Astrocyte (in vitro differentiated cells and primary cell): ENCODE measurements around the gene CACNG1. TPM values are rescaled to one million over a fixed set of nuclear protein-coding genes. Genes with fewer than 3 reads are reported as not detected.

Source experiments
- DNase-seq: peaks from one replicate; pipeline ENCODE4 v3.0.0-alpha.2; 2010; ENCODE audit warnings: low read depth
- FAIRE-seq: peaks from 2 replicates; lab custom pipeline; 2011; peaks lifted over from hg19 to GRCh38; lab: Jason Lieb, UNC
- H2AFZ ChIP-seq: 2 replicates; pipeline ENCODE4 v1.6.0; 2012; ENCODE audit warnings: low read depth, low read length, inconsistent platforms
- H3K27ac ChIP-seq: 2 replicates; pipeline ENCODE4 v1.5.1; 2011; ENCODE audit warnings: low read depth, low read length, inconsistent platforms
- H3K27me3 ChIP-seq: 2 replicates; pipeline ENCODE4 v1.6.0; 2011; ENCODE audit warnings: low read length, inconsistent platforms; ENCODE audit not compliant: insufficient read depth
- H3K36me3 ChIP-seq: 2 replicates; pipeline ENCODE4 v1.5.1; 2011; ENCODE audit warnings: low read length, inconsistent platforms; ENCODE audit not compliant: insufficient read depth
- H3K4me1 ChIP-seq: 2 replicates; pipeline ENCODE4 v1.5.1; 2011; ENCODE audit warnings: low read length, inconsistent platforms; ENCODE audit not compliant: insufficient read depth
- H3K4me2 ChIP-seq: 2 replicates; pipeline ENCODE4 v1.6.0; 2012; ENCODE audit warnings: low read length, inconsistent platforms
- H3K4me3 ChIP-seq: 2 replicates; pipeline ENCODE4 v1.5.1; 2011; ENCODE audit warnings: low read depth, mild to moderate bottlenecking, low read length, inconsistent platforms; ENCODE audit not compliant: insufficient read depth
- H3K79me2 ChIP-seq: 2 replicates; pipeline ENCODE4 v1.6.0; 2012; ENCODE audit warnings: mild to moderate bottlenecking, low read length, inconsistent platforms; ENCODE audit not compliant: insufficient read depth
- H3K9ac ChIP-seq: 2 replicates; pipeline ENCODE4 v1.6.0; 2012; ENCODE audit warnings: mild to moderate bottlenecking, low read length, inconsistent platforms
- H3K9me3 ChIP-seq: 2 replicates; pipeline ENCODE4 v1.5.1; 2012; ENCODE audit warnings: low read depth, mild to moderate bottlenecking, low read length, inconsistent platforms; ENCODE audit not compliant: insufficient read depth
- H4K20me1 ChIP-seq: 2 replicates; pipeline ENCODE4 v1.6.0; 2012; ENCODE audit warnings: low read length, inconsistent platforms; ENCODE audit not compliant: insufficient read depth
- H3K27ac Mint-ChIP-seq: one replicate; pipeline ENCODE4 v1.8.0; 2021; ENCODE audit warnings: mild to moderate bottlenecking, mixed read lengths; ENCODE audit not compliant: unreplicated experiment
- H3K27me3 Mint-ChIP-seq: one replicate; pipeline ENCODE4 v1.8.0; 2021; ENCODE audit warnings: low read depth, mixed read lengths; ENCODE audit not compliant: unreplicated experiment
- H3K36me3 Mint-ChIP-seq: one replicate; pipeline ENCODE4 v1.8.0; 2021; ENCODE audit warnings: low read depth, mixed read lengths; ENCODE audit not compliant: unreplicated experiment
- H3K4me1 Mint-ChIP-seq: one replicate; pipeline ENCODE4 v1.8.0; 2021; ENCODE audit warnings: low read depth, mixed read lengths; ENCODE audit not compliant: unreplicated experiment
- H3K4me3 Mint-ChIP-seq: one replicate; pipeline ENCODE4 v1.8.0; 2021; ENCODE audit warnings: mild to moderate bottlenecking, moderate library complexity, mixed read lengths; ENCODE audit not compliant: unreplicated experiment
- H3K9me3 Mint-ChIP-seq: one replicate; pipeline ENCODE4 v1.8.0; 2021; ENCODE audit warnings: mild to moderate bottlenecking, mixed read lengths; ENCODE audit not compliant: unreplicated experiment
- CTCF ChIP-seq: IDR thresholded peaks from 2 replicates; pipeline ENCODE4 v1.5.1; 2011; ENCODE audit warnings: low read depth, mild to moderate bottlenecking, inconsistent platforms, low read length, moderate library complexity; ENCODE audit not compliant: insufficient read depth
- EZH2 ChIP-seq: IDR thresholded peaks from 2 replicates; pipeline ENCODE4 v1.6.1; 2012; ENCODE audit warnings: mild to moderate bottlenecking, low read length, inconsistent platforms; ENCODE audit not compliant: insufficient read depth
- total RNA-seq: library from RNA; stranded (reverse); gene quantifications from 2 replicates; pipeline ENCODE4 v1.2.1, GENCODE V29; 2021

Gene CACNG1
- total RNA-seq, 1 donor from 2014 or later = not detected

GRCh38 chr17:67022451-67022810 lies 21.9 kb upstream of the CACNG1 start:
- H3K4me3 ChIP-seq = no peak overlapping the region
- H3K27me3 Mint-ChIP-seq = peaks cover 39% of the 10 kb centered on the region
- no peaks in the 10 kb centered on the region for H3K9me3 Mint-ChIP-seq
- H2AFZ ChIP-seq = no peak overlapping the region
- H3K4me1 Mint-ChIP-seq = peaks cover 1% of the 10 kb centered on the region
- H3K4me1 ChIP-seq = no peaks in the 10 kb centered on the region
- H3K27ac Mint-ChIP-seq = no peak overlapping the region
- H3K4me2 ChIP-seq = no peak overlapping the region
- no peaks in the 10 kb centered on the region for H3K36me3 Mint-ChIP-seq
- no peak overlapping the region for H3K9ac ChIP-seq
- FAIRE-seq (no peak), DNase-seq (no peak)
- H3K79me2 ChIP-seq = no peaks in the 10 kb centered on the region
- H3K9me3 ChIP-seq = no peaks in the 10 kb centered on the region
- peaks cover 2% of the 10 kb centered on the region for H3K27me3 ChIP-seq
- no peak for TF ChIP-seq CTCF
- no peak for TF ChIP-seq EZH2
- no peak overlapping the region for H3K27ac ChIP-seq
- H4K20me1 ChIP-seq = no peaks in the 10 kb centered on the region
- H3K4me3 Mint-ChIP-seq = no peak overlapping the region
- no peaks in the 10 kb centered on the region for H3K36me3 ChIP-seq

- Histone ChIP-seq H3K9me3 (no peaks in the 10 kb centered on the region), H3K27me3 (peaks cover 2% of the 10 kb centered on the region), H3K36me3 (no peaks in the 10 kb centered on the region), H3K4me1 (no peaks in the 10 kb centered on the region), H3K79me2 (no peaks in the 10 kb centered on the region), H2AFZ (no peak overlapping the region), H3K9ac (no peak overlapping the region), H4K20me1 (no peaks in the 10 kb centered on the region), H3K27ac (no peak overlapping the region), H3K4me2 (no peak overlapping the region), H3K4me3 (no peak overlapping the region)
- H3K9me3 Mint-ChIP-seq = no peaks in the 10 kb centered on the region
- FAIRE-seq (no peak), DNase-seq (no peak)
- no peak overlapping the region for H3K4me3 Mint-ChIP-seq
- peaks cover 32% of the 10 kb centered on the region for H3K27me3 Mint-ChIP-seq
- no peak overlapping the region for H3K27ac Mint-ChIP-seq
- no peaks in the 10 kb centered on the region for H3K4me1 Mint-ChIP-seq
- TF ChIP-seq CTCF (no peak), EZH2 (no peak)
- H3K36me3 Mint-ChIP-seq = no peaks in the 10 kb centered on the region
Observed at GRCh38 chr17:67024736-67025135, 19.6 kb upstream of the CACNG1 start.

- H3K27ac ChIP-seq = no peak overlapping the region
- no peak overlapping the region for H3K9ac ChIP-seq
- Mint-ChIP-seq H3K27ac (no peak overlapping the region), H3K36me3 (no peaks in the 10 kb centered on the region), H3K4me3 (no peak overlapping the region), H3K4me1 (no peaks in the 10 kb centered on the region), H3K27me3 (peaks cover 33% of the 10 kb centered on the region), H3K9me3 (no peaks in the 10 kb centered on the region)
- H3K4me3 ChIP-seq = no peak overlapping the region
- H3K4me2 ChIP-seq = no peak overlapping the region
- no peak overlapping the region for H2AFZ ChIP-seq
- no peaks in the 10 kb centered on the region for H3K36me3 ChIP-seq
- H3K79me2 ChIP-seq = no peaks in the 10 kb centered on the region
- no peaks in the 10 kb centered on the region for H3K9me3 ChIP-seq
- FAIRE-seq (no peak), DNase-seq (no peak)
- no peaks in the 10 kb centered on the region for H4K20me1 ChIP-seq
- H3K27me3 ChIP-seq = peaks cover 2% of the 10 kb centered on the region
- H3K4me1 ChIP-seq = no peaks in the 10 kb centered on the region
- TF ChIP-seq CTCF = no peak
- TF ChIP-seq EZH2 = no peak
Observed at GRCh38 chr17:67025216-67025792, 19.1 kb upstream of the CACNG1 start.
